ENCODE measurements around the gene POLD4. TPM values are rescaled to one million over a fixed set of nuclear protein-coding genes. Genes with fewer than 3 reads are reported as not detected.
A peak's percentile ranks its signal among the peaks of the same experiment; 100 is the strongest.

Gene POLD4
- total RNA-seq, 1 experiment from 2014 or later = 19.5 TPM

GRCh38 chr11:67374571-67375281 is 21.4 kb upstream of the POLD4 start:
- no peak overlapping the region for H2AFZ ChIP-seq (ENCODE audit: low read length)
- no peak overlapping the region for H2BK120ac ChIP-seq (ENCODE audit: low read depth, low read length, poor library complexity, severe bottlenecking)
- Mint-ChIP-seq H3K36me3 (ENCODE audit: insufficient read depth in 1 of 3, low read depth in 3 of 3) (no peaks in the 10 kb centered on the region; a peak in 1 of 7 replicates), H3K27ac (no peak overlapping the region), H3K9me3 (no peaks in the 10 kb centered on the region; a peak in 2 of 5 replicates), H3K4me3 (peak overlapping the region; percentile 74 to 91), H3K27me3 (ENCODE audit: low read depth) (peaks cover 77% of the 10 kb centered on the region), H3K4me1 (peaks cover 50 to 61% of the 10 kb centered on the region in 2 experiments)
- TF ChIP-seq, protein P1, sequence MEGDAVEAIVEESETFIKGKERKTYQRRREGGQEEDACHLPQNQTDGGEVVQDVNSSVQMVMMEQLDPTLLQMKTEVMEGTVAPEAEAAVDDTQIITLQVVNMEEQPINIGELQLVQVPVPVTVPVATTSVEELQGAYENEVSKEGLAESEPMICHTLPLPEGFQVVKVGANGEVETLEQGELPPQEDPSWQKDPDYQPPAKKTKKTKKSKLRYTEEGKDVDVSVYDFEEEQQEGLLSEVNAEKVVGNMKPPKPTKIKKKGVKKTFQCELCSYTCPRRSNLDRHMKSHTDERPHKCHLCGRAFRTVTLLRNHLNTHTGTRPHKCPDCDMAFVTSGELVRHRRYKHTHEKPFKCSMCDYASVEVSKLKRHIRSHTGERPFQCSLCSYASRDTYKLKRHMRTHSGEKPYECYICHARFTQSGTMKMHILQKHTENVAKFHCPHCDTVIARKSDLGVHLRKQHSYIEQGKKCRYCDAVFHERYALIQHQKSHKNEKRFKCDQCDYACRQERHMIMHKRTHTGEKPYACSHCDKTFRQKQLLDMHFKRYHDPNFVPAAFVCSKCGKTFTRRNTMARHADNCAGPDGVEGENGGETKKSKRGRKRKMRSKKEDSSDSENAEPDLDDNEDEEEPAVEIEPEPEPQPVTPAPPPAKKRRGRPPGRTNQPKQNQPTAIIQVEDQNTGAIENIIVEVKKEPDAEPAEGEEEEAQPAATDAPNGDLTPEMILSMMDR (conservative IDR thresholded peaks at IDR 0.05) = no peak
- H4K20me1 ChIP-seq (ENCODE audit: control insufficient read depth, insufficient read depth, insufficient read length) = no peaks in the 10 kb centered on the region
- H3K23me2 ChIP-seq (ENCODE audit: insufficient read length, low read depth, low read length, poor library complexity, severe bottlenecking) = peaks cover 30% of the 10 kb centered on the region
- H3K79me1 ChIP-seq (ENCODE audit: insufficient read depth, low read depth, low read length, poor library complexity, severe bottlenecking) = no peaks in the 10 kb centered on the region
- no peaks in the 10 kb centered on the region for H3K9me3 ChIP-seq (ENCODE audit: control insufficient read depth, low read depth, low read length)
- no peak overlapping the region for H3T11ph ChIP-seq (ENCODE audit: low read length)
- H4K8ac ChIP-seq (replicated peaks; ENCODE audit: insufficient read length, low read depth, low read length) = no peak overlapping the region
- H4K5ac ChIP-seq (ENCODE audit: insufficient read length, low read depth, low read length) = no peak overlapping the region
- peaks cover 10% of the 10 kb centered on the region; the same call in 1 of the 2 replicates for H3K27me3 ChIP-seq (ENCODE audit: insufficient read depth, low read length)
- peaks cover 7% of the 10 kb centered on the region; the same call in 1 of the 2 replicates for H3K4me1 ChIP-seq (ENCODE audit: insufficient read depth, low read length)
- no peak overlapping the region for H4K91ac ChIP-seq (ENCODE audit: insufficient read length, low read depth, low read length)
- no peak for DNase-seq
- H3K4ac ChIP-seq (ENCODE audit: low read depth, low read length) = no peak overlapping the region
- no peak overlapping the region for H3K9ac ChIP-seq (ENCODE audit: extremely low read depth, insufficient read length, low read length)
- peak overlapping the region; percentile 88 for H3K4me2 ChIP-seq (ENCODE audit: insufficient read depth, insufficient read length, low read length)
- no peak overlapping the region for H3K18ac ChIP-seq (ENCODE audit: insufficient read length, low read depth, low read length)
- no peak overlapping the region for H2BK20ac ChIP-seq (ENCODE audit: low read depth, low read length, poor library complexity, severe bottlenecking)
- H3K27ac ChIP-seq (ENCODE audit: insufficient read length, low read depth, low read length) = no peak overlapping the region
- no peak overlapping the region for H3K23ac ChIP-seq (ENCODE audit: insufficient read length, low read depth, low read length)
- H2BK12ac ChIP-seq (ENCODE audit: insufficient read length, low read depth, low read length) = no peak overlapping the region
- H3K14ac ChIP-seq (ENCODE audit: insufficient read depth, low read length) = no peak overlapping the region; the same call in 1 of the 2 replicates
- H2AK5ac ChIP-seq (ENCODE audit: insufficient read length, low read length) = no peak overlapping the region
- no peak overlapping the region for H2BK5ac ChIP-seq (ENCODE audit: insufficient read length, low read length)
- no peak overlapping the region for H3K56ac ChIP-seq (ENCODE audit: insufficient read length, low read depth, low read length)
- no peaks in the 10 kb centered on the region for H3K79me2 ChIP-seq (ENCODE audit: insufficient read depth, low read length)
- H2BK15ac ChIP-seq (ENCODE audit: low read depth, low read length) = no peak overlapping the region
- no CpG with 5 or more reads among the region's 9 CpGs for WGBS (ENCODE audit: extremely low coverage, insufficient read length, low lambda C conversion rate)

Data from H9 (cell line).